ENCODE data around the gene NF1. TPM values are rescaled to one million over a fixed set of nuclear protein-coding genes. Genes with fewer than 3 reads are reported as not detected.

Gene NF1
- total and polyA plus RNA-seq, 3 donors from 2014 or later: 60.6 to 99.0 (median 97.6) TPM

GRCh38 chr17:31122746-31123145 is 28.0 kb downstream of the NF1 start:
- no peak for DNase-seq
- Histone ChIP-seq H3K4me1 (no peaks in the 10 kb centered on the region), H3K36me3 (ENCODE audit: low read depth, missing control alignments) (no peaks in the 10 kb centered on the region), H3K27ac (no peak overlapping the region), H3K9me3 (no peaks in the 10 kb centered on the region), H3K27me3 (no peaks in the 10 kb centered on the region), H3K4me3 (no peak overlapping the region)
- no peak for TF ChIP-seq POLR2A (IDR thresholded peaks at IDR 0.05)
- TF ChIP-seq CTCF (IDR thresholded peaks at IDR 0.05): no peak
- WGBS, 2 donors: 77 to 78% methylated on average over 2 of the region's 2 CpGs
- intact Hi-C loops (cut with DNase I; ENCODE audit: low total_unique reads): no loop called here

GRCh38 chr17:31126318-31126717 is 31.5 kb downstream of the NF1 start:
- H3K4me1 ChIP-seq: no peaks in the 10 kb centered on the region
- no peaks in the 10 kb centered on the region for H3K9me3 ChIP-seq
- no peaks in the 10 kb centered on the region for H3K36me3 ChIP-seq (ENCODE audit: low read depth, missing control alignments)
- WGBS, 2 donors: 85 to 93% methylated on average over 3 of the region's 3 CpGs
- H3K4me3 ChIP-seq: no peak overlapping the region
- H3K27me3 ChIP-seq: no peaks in the 10 kb centered on the region
- no peak for TF ChIP-seq POLR2A (IDR thresholded peaks at IDR 0.05)
- TF ChIP-seq CTCF (IDR thresholded peaks at IDR 0.05): no peak
- no peak overlapping the region for H3K27ac ChIP-seq
- no peak for DNase-seq
- intact Hi-C loops (cut with DNase I; ENCODE audit: low total_unique reads): no loop called here

- Histone ChIP-seq H3K9me3 (no peaks in the 10 kb centered on the region), H3K27me3 (no peaks in the 10 kb centered on the region), H3K4me3 (no peak overlapping the region), H3K36me3 (ENCODE audit: low read depth, missing control alignments) (no peaks in the 10 kb centered on the region), H3K4me1 (no peaks in the 10 kb centered on the region), H3K27ac (no peak overlapping the region)
- DNase-seq: no peak
- 87 to 90% methylated on average over 3 of the region's 3 CpGs for WGBS, 2 donors
- intact Hi-C loops (cut with DNase I; ENCODE audit: low total_unique reads): no loop called here
- TF ChIP-seq POLR2A (IDR thresholded peaks at IDR 0.05): no peak
- no peak for TF ChIP-seq CTCF (IDR thresholded peaks at IDR 0.05)
Measured at GRCh38 chr17:31128241-31128640, 33.5 kb downstream of the NF1 start.

GRCh38 chr17:31130286-31131224 is 35.8 kb downstream of the NF1 start:
- H3K36me3 ChIP-seq (ENCODE audit: low read depth, missing control alignments): no peaks in the 10 kb centered on the region
- H3K4me3 ChIP-seq: no peak overlapping the region
- DNase-seq: no peak
- no peaks in the 10 kb centered on the region for H3K27me3 ChIP-seq
- WGBS, 2 donors: 86 to 91% methylated on average over 11 to 14 of the region's 15 CpGs
- no peak overlapping the region for H3K27ac ChIP-seq
- no peaks in the 10 kb centered on the region for H3K9me3 ChIP-seq
- TF ChIP-seq CTCF (IDR thresholded peaks at IDR 0.05) (no peak), POLR2A (IDR thresholded peaks at IDR 0.05) (no peak)
- intact Hi-C loops (cut with DNase I; ENCODE audit: low total_unique reads): no loop called here
- no peaks in the 10 kb centered on the region for H3K4me1 ChIP-seq

- no peaks in the 10 kb centered on the region for H3K9me3 ChIP-seq
- TF ChIP-seq POLR2A (IDR thresholded peaks at IDR 0.05): no peak
- TF ChIP-seq CTCF (IDR thresholded peaks at IDR 0.05): no peak
- no peak overlapping the region for H3K27ac ChIP-seq
- no peak for DNase-seq
- H3K4me1 ChIP-seq: no peaks in the 10 kb centered on the region
- H3K4me3 ChIP-seq: no peak overlapping the region
- H3K27me3 ChIP-seq: no peaks in the 10 kb centered on the region
- WGBS, 2 donors: 87 to 88% methylated on average over 3 of the region's 3 CpGs
- intact Hi-C loops (cut with DNase I; ENCODE audit: low total_unique reads): no loop called here
- H3K36me3 ChIP-seq (ENCODE audit: low read depth, missing control alignments): no peaks in the 10 kb centered on the region
Measured at GRCh38 chr17:31131299-31131698, 36.5 kb downstream of the NF1 start.

Data from testis (tissue), 3 donors.